ENCODE results near the gene THAP9. TPM values are rescaled to one million over a fixed set of nuclear protein-coding genes. Genes with fewer than 3 reads are reported as not detected.

The THAP9 gene
- total RNA-seq, 1 donor from 2014 or later, result 3.6 TPM

- no peaks in the 10 kb centered on the region for H3K36me3 ChIP-seq (ENCODE audit: control insufficient read depth, insufficient read depth, low read length)
- DNase-seq (ENCODE audit: low read depth), result no peak
- TF ChIP-seq CTCF (IDR thresholded peaks at IDR 0.05; ENCODE audit: insufficient read depth, low read length, poor library complexity, severe bottlenecking), result no peak
Measured at GRCh38 chr4:82930848-82931755, 30.6 kb downstream of the THAP9 start.

DNA sequence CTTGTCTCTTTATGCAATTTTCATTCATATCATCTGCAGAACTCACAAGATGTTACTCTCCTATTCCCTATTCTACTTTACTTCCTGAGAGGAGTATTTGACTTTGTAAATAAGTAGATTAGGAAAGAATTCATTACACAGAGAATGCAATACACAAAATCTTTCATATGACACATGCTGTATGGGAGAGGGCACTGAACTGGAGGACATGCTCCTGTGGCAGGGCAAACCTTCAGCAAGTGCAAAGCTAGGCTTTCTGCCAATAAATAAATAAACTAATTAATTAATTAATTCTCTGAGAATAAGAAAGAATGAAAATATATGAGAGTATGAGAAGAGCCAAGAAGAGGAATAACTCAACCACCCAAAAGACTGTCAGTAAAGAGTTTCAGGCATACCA is 33.9 kb downstream of the THAP9 start:
- DNase-seq (ENCODE audit: low read depth), result no peak
- no peaks in the 10 kb centered on the region for H3K27me3 ChIP-seq (ENCODE audit: control insufficient read depth, insufficient read depth, low read length)
- H3K4me3 ChIP-seq (ENCODE audit: low read depth, low read length), result no peak overlapping the region
- TF ChIP-seq CTCF (IDR thresholded peaks at IDR 0.05; ENCODE audit: insufficient read depth, low read length, poor library complexity, severe bottlenecking), result no peak
- H3K36me3 ChIP-seq (ENCODE audit: control insufficient read depth, insufficient read depth, low read length), result no peaks in the 10 kb centered on the region

More at GRCh38 chr4:82930848-82931755, 30.6 kb downstream of the THAP9 start:
- Histone ChIP-seq H3K4me3 (ENCODE audit: low read depth, low read length) (no peak overlapping the region), H3K27me3 (ENCODE audit: control insufficient read depth, insufficient read depth, low read length) (no peaks in the 10 kb centered on the region)

DNA sequence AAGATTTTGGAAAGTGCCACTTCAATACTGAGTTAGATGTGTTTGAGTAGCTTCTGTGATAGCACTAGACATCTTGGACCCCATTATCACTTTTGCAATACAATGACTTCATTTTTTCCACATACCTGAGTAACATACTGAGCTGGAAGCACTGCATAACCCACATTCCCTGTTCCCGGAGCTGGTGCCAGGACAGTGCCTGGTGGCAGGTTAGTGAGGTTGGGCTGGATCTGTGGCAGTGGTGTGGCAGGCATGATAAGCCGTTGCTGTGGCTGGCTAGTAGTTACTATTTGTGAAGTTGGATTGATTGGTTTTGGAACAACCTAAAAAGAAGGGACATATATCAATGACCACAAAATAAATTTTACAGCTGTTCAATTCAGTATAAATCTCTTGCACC is 38.9 kb downstream of the THAP9 start:
- TF ChIP-seq CTCF (IDR thresholded peaks at IDR 0.05; ENCODE audit: insufficient read depth, low read length, poor library complexity, severe bottlenecking), result no peak
- Histone ChIP-seq H3K4me3 (ENCODE audit: low read depth, low read length) (no peak overlapping the region), H3K27me3 (ENCODE audit: control insufficient read depth, insufficient read depth, low read length) (no peaks in the 10 kb centered on the region), H3K36me3 (ENCODE audit: control insufficient read depth, insufficient read depth, low read length) (no peaks in the 10 kb centered on the region)
- no peak for DNase-seq (ENCODE audit: low read depth)

- no peak overlapping the region for H3K4me3 ChIP-seq (ENCODE audit: low read depth, low read length)
- no peak for DNase-seq (ENCODE audit: low read depth)
- H3K27me3 ChIP-seq (ENCODE audit: control insufficient read depth, insufficient read depth, low read length), result no peaks in the 10 kb centered on the region
- no peaks in the 10 kb centered on the region for H3K36me3 ChIP-seq (ENCODE audit: control insufficient read depth, insufficient read depth, low read length)
- TF ChIP-seq CTCF (IDR thresholded peaks at IDR 0.05; ENCODE audit: insufficient read depth, low read length, poor library complexity, severe bottlenecking), result no peak
Measured at GRCh38 chr4:82947498-82947897, 47.0 kb downstream of the THAP9 start.

DNA sequence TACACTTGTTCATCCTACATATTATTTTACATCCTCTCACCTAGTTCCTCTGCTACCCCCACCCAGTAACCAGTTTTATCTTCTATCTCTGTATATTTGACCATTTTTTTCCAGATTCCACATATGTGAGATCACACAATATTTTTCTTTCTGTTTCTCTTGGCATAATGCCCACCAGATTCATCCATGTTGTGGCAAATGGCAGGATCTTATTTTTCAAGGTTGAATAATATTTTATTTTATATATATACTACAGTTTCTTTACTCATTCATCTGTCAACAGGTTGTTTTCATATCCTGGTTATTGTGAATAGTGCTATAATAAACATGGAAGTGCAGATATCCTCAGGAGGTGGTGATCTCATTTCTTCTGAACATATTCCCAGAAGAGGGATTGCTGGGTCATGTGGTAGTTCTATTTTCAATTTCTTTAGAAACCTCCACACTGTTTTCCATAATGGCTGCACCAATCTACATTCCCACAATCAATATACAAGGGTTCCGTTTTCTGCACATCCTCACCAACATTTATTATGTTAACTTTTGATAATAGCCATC is 48.2 kb downstream of the THAP9 start:
- no peaks in the 10 kb centered on the region for H3K27me3 ChIP-seq (ENCODE audit: control insufficient read depth, insufficient read depth, low read length)
- TF ChIP-seq CTCF (IDR thresholded peaks at IDR 0.05; ENCODE audit: insufficient read depth, low read length, poor library complexity, severe bottlenecking), result no peak
- H3K36me3 ChIP-seq (ENCODE audit: control insufficient read depth, insufficient read depth, low read length), result no peaks in the 10 kb centered on the region
- no peak for DNase-seq (ENCODE audit: low read depth)
- H3K4me3 ChIP-seq (ENCODE audit: low read depth, low read length), result no peak overlapping the region

Data from kidney epithelial cell (primary cell).